OCI-LY1 (cell line): ENCODE data around the gene FAM114A1.

ENCODE experiments used
- EZH2 ChIP-seq: fragments of 200-600 bp; sonication (generic), shearing (Covaris generic); IDR thresholded peaks from 2 replicates; pipeline ENCODE4 v1.8.0; 2017; ENCODE audit warnings: borderline replicate concordance, mixed run types, mild to moderate bottlenecking, antibody characterized with exemption, low read length, moderate library complexity, mixed read lengths
- TF ChIP-seq, protein P1 (sequence below): fragments of 200-600 bp; sonication (generic), shearing (Covaris generic); IDR thresholded peaks from 2 replicates; pipeline ENCODE4 v1.5.1; 2017; ENCODE audit warnings: mild to moderate bottlenecking, antibody characterized with exemption, low read length, moderate library complexity, mixed read lengths

DNA sequence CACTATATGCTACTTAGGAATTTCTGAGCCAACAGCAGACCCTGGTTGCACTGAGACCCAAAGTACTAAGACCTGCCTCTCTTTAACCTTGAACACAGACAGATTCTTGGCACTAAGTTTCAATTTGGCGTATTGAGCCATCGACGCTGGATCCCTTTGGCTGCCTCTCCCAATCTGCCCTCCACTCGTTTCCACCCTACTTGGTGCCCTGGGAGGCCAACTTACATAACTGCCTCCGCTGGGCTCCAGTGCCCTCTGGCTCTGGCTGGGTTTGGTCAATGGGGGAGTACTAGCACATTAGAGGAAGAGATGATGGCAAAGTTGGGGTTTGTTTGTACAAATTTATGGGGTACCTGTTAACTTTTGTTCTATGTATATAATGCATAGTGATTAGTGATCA, 101.1 kb downstream of the FAM114A1 start:
- TF ChIP-seq, protein P1, sequence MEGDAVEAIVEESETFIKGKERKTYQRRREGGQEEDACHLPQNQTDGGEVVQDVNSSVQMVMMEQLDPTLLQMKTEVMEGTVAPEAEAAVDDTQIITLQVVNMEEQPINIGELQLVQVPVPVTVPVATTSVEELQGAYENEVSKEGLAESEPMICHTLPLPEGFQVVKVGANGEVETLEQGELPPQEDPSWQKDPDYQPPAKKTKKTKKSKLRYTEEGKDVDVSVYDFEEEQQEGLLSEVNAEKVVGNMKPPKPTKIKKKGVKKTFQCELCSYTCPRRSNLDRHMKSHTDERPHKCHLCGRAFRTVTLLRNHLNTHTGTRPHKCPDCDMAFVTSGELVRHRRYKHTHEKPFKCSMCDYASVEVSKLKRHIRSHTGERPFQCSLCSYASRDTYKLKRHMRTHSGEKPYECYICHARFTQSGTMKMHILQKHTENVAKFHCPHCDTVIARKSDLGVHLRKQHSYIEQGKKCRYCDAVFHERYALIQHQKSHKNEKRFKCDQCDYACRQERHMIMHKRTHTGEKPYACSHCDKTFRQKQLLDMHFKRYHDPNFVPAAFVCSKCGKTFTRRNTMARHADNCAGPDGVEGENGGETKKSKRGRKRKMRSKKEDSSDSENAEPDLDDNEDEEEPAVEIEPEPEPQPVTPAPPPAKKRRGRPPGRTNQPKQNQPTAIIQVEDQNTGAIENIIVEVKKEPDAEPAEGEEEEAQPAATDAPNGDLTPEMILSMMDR, result no peak
- no peak for TF ChIP-seq EZH2
